NCI-H748 (cell line): ENCODE measurements around the gene PTGER3.
"Not testable (repeated sequence)": the region's sequence is repeated elsewhere in the genome, so short reads cannot be mapped to it uniquely, and the experiment has no call there.

Source experiments
- DNase-seq: peaks from one replicate; lab custom pipeline; 2025; ENCODE audit not compliant: unreplicated experiment; lab: John Stamatoyannopoulos, UW

The PTGER3 gene

DNA sequence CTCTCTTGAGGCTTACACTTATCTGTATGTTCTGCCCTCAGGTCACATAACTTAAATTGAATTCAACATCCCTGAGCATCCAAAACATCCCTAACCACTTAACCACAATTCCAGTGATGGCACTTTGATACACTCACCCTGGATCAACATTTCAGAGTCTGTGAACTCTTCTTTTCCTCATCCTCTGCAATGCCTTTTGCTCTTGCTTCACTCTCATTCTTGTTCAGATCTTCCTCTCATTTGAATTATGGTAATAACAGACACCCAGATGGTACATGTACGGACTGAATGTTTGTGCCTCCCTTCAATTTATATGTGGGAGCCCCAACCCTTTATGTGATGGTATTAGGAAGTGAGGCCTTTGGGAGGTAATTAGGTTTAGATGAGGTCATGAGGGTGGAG lies 33.4 kb downstream of the PTGER3 start:
- DNase-seq = no peak

DNA sequence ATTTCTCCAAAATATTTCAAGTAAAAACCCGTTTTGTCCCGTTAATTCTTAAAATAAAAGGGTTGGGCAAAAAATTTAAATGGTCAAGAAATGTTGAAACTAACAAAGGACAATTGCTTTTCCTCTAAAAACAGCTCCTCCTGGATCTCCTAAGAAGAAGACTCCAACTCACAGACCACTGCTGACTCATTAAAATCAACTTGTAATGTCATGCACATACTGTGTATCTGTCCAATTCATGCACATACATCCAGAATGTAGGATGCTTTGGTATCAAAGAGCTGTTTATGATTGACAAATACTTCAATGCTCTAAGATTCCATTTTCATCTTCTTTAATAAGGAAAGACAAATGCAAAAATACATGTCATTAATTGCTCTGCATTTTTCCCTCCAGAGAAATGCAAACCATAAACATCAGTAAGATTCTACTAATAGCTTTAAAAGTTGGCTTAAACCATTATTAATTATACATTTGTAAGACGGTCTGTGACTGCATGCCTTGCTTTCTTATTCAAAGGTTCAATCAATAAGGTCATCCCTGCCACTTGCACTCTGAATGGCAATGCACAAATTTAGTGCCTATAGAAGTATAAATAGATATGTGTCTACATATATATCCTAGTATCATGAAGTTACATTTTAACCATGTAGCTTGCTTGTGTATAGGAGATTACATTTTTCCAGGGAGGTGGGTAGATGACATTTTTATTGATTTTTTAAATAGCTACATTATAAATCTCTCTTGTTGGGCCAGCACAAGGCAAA lies 44.7 kb downstream of the PTGER3 start:
- DNase-seq = no peak

DNA sequence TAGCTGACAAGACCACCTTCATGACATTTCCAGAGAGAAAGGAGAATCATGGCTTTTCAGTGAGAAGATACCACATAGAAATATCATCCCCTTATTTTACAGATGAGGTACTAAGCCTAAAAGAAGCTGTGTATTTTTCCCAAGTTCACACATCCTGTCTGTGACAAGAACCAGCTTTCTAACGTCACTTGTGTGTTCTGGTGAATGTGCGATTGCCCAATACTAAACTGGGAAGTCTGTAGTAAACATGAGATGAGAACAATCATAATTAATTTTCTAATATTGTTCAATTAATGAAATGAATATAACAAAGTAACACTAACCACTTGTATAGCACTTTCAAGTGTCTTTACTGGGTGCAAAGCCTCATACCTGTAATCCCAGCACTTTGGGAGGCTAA lies 46.0 kb downstream of the PTGER3 start:
- no peak for DNase-seq

- no peak for DNase-seq
Observed at GRCh38 chr1:70997793-70998192, 49.8 kb downstream of the PTGER3 start.

GRCh38 chr1:70994753-70995268 lies 52.8 kb downstream of the PTGER3 start:
- DNase-seq = peak; percentile 37

- no peak for DNase-seq
Observed at GRCh38 chr1:70993798-70994197, 53.8 kb downstream of the PTGER3 start.

GRCh38 chr1:70992521-70992920 lies 55.1 kb downstream of the PTGER3 start:
- DNase-seq = no peak

DNA sequence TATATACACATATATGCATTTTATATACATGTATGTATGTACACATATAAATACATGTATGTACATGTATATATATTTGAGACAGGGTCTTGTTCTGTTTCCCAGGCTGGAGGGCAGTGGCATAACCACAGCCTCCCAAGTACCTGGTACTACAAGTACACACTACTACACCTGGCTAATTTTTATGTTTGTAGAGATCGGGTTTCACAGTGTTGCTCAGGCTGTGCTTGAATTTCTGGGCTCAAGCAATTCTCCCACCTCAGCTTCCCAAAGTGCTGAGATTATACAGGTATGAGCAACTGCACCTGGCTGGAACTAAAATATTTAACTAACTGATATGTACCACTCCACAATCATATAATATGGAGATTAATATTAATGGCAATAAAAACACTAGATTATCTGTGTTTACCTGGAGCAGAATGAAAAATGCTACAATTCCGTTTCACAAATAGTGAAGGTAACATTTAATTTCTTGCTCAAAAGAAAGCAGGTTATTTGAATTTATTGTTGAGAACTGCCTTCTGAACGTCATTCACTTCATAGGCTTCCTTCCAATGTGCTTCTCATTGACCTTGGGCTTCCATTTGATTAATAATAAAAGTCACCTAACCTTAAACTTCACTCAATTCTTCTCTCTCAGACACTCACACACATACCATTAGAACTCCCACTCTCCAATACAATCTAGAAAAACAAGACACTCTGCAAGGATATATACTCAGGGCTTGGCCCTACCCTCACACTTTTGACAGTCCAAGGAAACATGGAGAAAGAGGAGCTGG lies 57.0 kb downstream of the PTGER3 start:
- DNase-seq = peak; percentile 93

DNA sequence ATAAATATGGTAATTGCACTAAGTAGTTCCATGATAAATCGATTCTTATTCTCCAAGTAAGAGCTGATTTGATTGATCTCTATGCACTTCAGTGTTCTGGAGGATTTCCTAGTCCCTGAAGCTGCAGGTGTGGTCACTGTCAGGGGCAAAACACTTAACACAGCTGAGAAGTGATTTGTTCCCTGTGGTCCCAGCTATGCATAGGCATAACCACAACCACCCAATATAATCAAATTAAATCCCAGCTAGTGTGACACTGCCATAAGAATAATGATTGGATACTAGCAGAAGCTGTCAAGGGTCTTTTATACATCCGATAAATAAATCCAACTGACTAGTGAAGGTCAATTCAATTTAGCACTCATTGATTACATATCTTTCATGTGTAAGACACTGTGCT lies 60.1 kb downstream of the PTGER3 start:
- DNase-seq = no peak

- not testable (repeated sequence) for DNase-seq
Observed at GRCh38 chr1:70985776-70986225, 61.8 kb downstream of the PTGER3 start.

- DNase-seq = not testable (repeated sequence)
Observed at GRCh38 chr1:70985278-70985677, 62.3 kb downstream of the PTGER3 start.

DNA sequence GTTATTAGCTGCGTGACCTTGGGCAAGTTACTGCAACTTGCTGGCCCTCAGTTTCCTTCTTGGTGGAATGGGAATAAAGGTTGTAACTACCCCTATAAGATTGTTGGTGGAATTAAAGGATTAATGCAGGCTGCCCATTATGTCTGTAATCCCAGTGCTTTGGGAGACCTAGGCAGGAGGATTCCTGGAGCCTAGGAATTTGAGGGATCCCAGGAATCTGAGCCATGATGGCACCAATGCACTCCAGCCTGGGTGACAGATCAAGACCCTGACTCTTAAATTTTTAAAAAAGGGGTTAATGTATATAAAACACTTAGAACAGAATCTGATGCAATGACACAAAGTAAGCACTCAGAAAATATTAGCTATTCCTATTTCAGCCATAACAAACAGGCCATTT lies 67.3 kb downstream of the PTGER3 start:
- no peak for DNase-seq

GRCh38 chr1:70979881-70980280 lies 67.7 kb downstream of the PTGER3 start:
- no peak for DNase-seq

DNA sequence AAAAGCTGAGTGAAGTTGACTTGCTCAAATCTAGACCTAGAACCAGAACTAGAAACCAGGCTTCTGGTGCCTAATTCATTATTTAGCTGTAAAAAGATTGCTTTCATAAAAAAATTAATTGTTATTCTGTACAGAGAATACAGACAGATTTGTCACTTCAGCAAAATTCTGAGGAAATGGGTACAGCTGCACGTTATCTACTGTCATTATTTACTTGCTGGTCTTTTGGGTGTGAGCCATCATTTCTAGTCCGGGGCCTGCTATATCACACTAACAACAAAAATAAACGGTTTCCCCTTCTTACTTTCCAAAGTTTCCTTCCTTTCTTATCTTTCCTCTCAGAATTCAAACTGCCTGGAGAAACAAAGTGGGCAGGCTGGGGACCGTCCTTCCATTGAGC lies 68.3 kb downstream of the PTGER3 start:
- DNase-seq = no peak

DNA sequence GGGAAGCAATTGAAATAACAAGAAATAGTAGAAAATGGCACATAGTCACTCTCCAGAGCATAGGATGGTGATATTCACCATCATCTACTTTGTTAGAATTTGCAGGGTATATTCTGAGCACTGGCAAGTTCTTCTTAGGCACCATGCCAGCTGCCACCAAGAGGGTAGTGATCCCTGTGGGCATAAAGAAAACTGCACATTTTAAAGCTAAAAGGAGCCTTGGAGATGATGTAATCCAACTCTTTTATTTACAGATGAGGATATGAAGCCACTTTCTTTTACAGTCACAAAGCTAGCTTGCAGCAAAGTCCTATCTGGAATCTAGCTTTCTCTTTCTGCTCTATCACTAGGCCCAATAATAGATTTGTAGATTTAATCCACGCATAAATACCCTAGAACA lies 69.0 kb downstream of the PTGER3 start:
- no peak for DNase-seq

DNA sequence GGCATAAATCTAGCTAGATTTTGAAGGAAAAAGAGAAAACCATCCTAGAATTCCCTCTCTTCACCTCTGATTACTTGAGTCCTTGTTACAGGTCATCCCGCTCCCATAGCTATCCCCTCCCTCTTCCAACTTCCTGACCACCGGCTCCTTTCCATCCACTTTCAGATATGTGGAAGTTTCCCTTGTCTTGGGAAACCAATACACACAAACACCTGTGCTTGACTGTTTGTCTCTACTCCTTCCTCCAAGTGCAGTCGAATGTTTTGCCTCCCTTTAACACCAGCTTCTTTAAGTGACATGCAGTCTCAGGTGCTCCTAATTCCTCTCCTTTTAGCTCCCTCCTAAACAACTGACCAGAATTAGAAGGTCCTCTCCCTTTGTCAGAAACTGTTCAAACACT lies 70.0 kb downstream of the PTGER3 start:
- no peak for DNase-seq

GRCh38 chr1:70977041-70977440 lies 70.6 kb downstream of the PTGER3 start:
- DNase-seq = no peak

DNA sequence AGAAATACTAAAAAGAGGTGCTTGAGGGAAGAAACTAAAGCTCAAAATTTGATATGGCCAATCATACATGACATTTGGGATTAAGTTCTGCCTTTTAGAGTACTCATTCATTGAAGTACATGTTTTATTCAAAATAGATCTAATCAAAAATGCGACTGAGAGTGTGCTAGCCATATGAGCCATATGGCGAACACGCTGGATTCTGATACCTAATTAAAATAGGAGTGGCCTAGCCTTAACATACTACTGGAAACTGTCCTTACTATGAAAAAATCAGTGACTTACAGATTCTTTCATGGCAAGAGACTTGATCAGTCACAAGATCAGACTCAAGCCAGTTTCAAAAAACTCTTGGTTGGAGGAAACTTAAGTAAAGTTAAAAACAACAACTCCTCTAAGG lies 73.9 kb downstream of the PTGER3 start:
- no peak for DNase-seq

DNA sequence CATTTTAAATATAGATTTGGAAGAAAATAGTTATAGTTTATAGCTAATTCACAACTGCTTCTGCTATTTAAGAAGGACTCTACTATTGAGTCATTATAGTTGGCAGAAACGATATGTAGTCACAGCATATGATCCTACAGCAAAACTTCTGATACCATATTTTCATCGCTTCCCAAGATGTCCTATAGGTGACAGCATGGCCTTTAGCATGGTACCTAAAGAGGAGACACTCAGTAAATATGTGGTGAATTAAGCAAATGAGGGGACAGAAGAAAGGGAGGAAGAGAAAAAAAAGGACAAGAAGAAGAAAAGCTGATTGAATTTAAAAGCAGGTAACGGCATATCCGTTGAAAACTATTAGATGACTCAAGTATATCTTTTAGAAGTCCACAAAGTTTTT lies 77.2 kb downstream of the PTGER3 start:
- no peak for DNase-seq

GRCh38 chr1:70966018-70966638 lies 81.5 kb downstream of the PTGER3 start:
- DNase-seq = peak; percentile 11

DNA sequence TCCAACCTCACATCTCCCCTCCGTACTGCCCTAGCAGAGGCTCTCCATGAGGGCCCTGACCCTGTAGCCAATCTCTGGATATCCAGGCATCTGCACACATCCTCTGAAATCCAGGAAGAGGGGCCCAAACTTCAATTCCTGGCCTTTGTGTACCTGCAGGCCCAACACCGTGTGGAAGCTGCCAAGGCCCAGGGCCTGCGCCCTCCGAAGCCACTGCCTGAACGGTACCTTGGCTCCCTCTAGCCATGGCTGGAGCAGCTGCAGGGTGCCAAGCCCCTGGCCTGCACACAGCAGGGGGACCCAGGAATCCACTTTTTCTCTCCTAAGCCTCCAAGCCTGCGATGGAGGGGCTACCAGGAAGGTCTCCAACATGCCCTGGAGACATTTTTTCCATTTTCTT lies 84.2 kb downstream of the PTGER3 start:
- no peak for DNase-seq
